BJ (cell line): Measurements from ENCODE around the gene LRRC1. TPM values are rescaled to one million over a fixed set of nuclear protein-coding genes. Genes with fewer than 3 reads are reported as not detected.

Experiments used
- CTCF ChIA-PET: fragments of 350-600 bp; formaldehyde crosslinking; extraction: SDS; loops from one replicate; lab custom pipeline; 2021; ENCODE audit warnings: antibody characterized with exemption, inconsistent platforms; lab: Yijun Ruan, JAX
- POLR2A ChIA-PET: fragments of 300-600 bp; sonication (Branson Sonifier 250); formaldehyde crosslinking; extraction: SDS; loops from one replicate; lab custom pipeline; 2021; ENCODE audit warnings: antibody characterized with exemption; lab: Charles Lee
- DNase-seq: peaks from one replicate; pipeline ENCODE4 v3.0.0-alpha.2; 2011; ENCODE audit warnings: low read depth
- H3K27me3 ChIP-seq: 2 replicates; pipeline ENCODE4 v1.6.0; 2011; ENCODE audit warnings: low read length; ENCODE audit not compliant: control insufficient read depth, insufficient read depth
- H3K36me3 ChIP-seq: 2 replicates; pipeline ENCODE4 v1.5.1; 2011; ENCODE audit warnings: low read length; ENCODE audit not compliant: control insufficient read depth, insufficient read depth
- H3K4me3 ChIP-seq: 2 replicates; pipeline ENCODE4 v1.5.1; 2011; ENCODE audit warnings: low read depth, mild to moderate bottlenecking, control low read depth, low read length
- polyA plus RNA-seq: library from polyadenylated mRNA; depleted of rRNA; stranded (reverse); fragments of >200 nt; gene quantifications from 2 replicates; pipeline ENCODE4 v1.2.3, GENCODE V29; 2011
- TF ChIP-seq, protein P1 (sequence below): IDR thresholded peaks from 2 replicates; pipeline ENCODE4 v1.5.1; 2011; ENCODE audit warnings: low read depth, mild to moderate bottlenecking, control low read depth, inconsistent platforms, low read length, moderate library complexity; ENCODE audit not compliant: insufficient read depth

Gene LRRC1
- polyA plus RNA-seq, 1 experiment = 4.3 TPM

DNA sequence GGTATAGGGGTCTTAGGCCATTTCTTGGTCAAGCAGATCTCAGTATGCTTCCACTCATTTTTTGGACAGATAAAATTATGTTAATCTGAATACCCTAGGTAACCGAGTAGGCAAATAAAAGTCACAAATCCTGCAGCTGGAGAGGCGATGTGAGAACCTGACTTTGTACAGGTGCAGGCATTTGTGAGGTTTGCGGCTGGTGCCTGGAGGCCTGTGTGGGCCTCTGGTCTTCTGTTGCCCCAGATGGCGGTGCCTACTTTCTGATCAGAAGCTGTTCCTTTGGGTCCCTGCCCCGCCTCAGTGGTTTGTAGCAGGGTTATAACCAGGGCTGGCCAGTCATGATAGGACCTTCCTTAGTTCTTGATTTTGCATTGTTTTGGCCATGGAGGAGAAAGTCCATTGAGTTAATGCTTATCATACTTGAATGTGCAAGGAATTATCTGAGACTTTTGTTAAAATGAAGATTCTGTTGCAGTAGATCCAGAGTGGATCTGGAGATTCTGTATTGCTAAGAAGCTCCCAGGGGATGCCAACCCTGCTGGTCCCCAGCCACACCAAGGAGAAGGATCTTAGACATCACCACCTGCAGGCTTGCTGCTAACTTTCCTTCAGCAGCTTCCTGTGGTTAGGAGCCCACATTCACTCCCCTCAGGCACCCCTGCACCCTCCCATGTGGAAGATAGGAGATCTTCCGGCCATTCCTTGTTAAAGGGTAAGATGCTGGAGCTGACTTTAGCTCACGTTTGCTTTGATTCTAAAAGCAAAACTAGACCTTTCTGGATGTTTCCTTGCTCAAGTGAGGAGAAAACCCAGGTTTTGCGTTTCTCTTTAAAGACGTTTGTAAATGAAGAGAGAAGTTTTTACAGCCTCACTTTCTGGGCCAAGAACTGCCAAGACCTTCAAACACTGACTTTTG, 50.7 kb downstream of the LRRC1 start:
- ChIA-PET POLR2A (no interaction called here), CTCF (interaction anchor here (1.8 kb wide), 1 partner anchor 9 kb away, joined by 5 read pairs; no protein-coding TSS in a partner anchor)
- Histone ChIP-seq H3K4me3 (no peak overlapping the region), H3K27me3 (no peaks in the 10 kb centered on the region), H3K36me3 (no peaks in the 10 kb centered on the region)
- TF ChIP-seq, protein P1, sequence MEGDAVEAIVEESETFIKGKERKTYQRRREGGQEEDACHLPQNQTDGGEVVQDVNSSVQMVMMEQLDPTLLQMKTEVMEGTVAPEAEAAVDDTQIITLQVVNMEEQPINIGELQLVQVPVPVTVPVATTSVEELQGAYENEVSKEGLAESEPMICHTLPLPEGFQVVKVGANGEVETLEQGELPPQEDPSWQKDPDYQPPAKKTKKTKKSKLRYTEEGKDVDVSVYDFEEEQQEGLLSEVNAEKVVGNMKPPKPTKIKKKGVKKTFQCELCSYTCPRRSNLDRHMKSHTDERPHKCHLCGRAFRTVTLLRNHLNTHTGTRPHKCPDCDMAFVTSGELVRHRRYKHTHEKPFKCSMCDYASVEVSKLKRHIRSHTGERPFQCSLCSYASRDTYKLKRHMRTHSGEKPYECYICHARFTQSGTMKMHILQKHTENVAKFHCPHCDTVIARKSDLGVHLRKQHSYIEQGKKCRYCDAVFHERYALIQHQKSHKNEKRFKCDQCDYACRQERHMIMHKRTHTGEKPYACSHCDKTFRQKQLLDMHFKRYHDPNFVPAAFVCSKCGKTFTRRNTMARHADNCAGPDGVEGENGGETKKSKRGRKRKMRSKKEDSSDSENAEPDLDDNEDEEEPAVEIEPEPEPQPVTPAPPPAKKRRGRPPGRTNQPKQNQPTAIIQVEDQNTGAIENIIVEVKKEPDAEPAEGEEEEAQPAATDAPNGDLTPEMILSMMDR = no peak
- no peak for DNase-seq

GRCh38 chr6:53846250-53846649, 51.4 kb downstream of the LRRC1 start:
- CTCF ChIA-PET = interaction anchor here (1.8 kb wide), 1 partner anchor 10 kb away, joined by 5 read pairs; no protein-coding TSS in a partner anchor
- H3K36me3 ChIP-seq = no peaks in the 10 kb centered on the region

GRCh38 chr6:53847796-53848314, 53.0 kb downstream of the LRRC1 start:
- H3K36me3 ChIP-seq = no peaks in the 10 kb centered on the region
- ChIA-PET POLR2A (no interaction called here), CTCF (interaction anchor here (1.6 kb wide), 1 partner anchor 109 kb away, joined by 4 read pairs; no protein-coding TSS in a partner anchor)
- no peak overlapping the region for H3K4me3 ChIP-seq
- DNase-seq = no peak
- TF ChIP-seq, protein P1 = no peak
- H3K27me3 ChIP-seq = no peaks in the 10 kb centered on the region; the same call in 1 of the 2 replicates

More at GRCh38 chr6:53846250-53846649, 51.4 kb downstream of the LRRC1 start:
- no peak overlapping the region for H3K4me3 ChIP-seq
- POLR2A ChIA-PET = no interaction called here
- TF ChIP-seq, protein P1 = no peak
- DNase-seq = no peak
- no peaks in the 10 kb centered on the region; the same call in 1 of the 2 replicates for H3K27me3 ChIP-seq

DNA sequence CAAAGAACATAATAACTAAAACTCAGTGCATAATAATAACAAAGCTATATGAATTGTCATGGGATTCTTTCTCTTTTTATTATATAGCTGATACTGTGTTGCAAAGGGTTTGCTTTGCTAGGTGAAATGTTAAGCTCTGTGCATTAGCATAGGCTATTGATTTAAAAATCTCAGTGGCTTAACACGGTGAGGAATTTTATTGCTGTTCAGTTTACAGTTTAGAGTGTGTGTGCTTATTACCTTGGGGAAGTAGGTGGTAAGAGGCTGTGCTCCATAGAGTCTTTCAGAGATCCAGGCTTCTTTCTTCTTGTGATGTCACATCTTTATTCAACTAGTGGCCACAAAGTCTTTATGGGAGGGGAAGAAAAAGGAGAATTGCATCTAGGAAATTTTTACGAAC, 55.7 kb downstream of the LRRC1 start:
- Histone ChIP-seq H3K27me3 (no peaks in the 10 kb centered on the region; the same call in 1 of the 2 replicates), H3K4me3 (no peak overlapping the region), H3K36me3 (no peaks in the 10 kb centered on the region)
- TF ChIP-seq, protein P1 = no peak
- CTCF ChIA-PET = interaction anchor here (0.7 to 1.7 kb wide), 2 partner anchors 10 to 17 kb away, joined by 3 to 5 read pairs; no protein-coding TSS in a partner anchor
- DNase-seq = no peak
- POLR2A ChIA-PET = no interaction called here

DNA sequence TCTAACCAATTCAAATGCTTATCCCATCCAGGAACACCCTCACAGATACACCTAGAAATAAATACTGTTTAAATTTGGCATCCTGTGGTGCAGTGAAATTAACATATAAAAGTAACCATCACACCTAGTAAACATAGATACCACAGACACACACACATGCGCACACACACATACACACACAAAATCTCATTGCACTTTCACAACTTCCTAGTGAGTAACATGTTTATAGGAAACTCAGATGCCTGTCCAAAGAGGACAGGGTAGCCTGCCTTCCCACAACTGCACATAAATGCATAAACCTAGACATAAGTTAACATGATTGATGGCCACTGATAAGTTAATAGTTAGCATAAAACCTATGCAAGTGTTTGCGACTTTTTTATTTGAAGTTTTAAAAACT, 56.8 kb downstream of the LRRC1 start:
- ChIA-PET CTCF (no interaction called here), POLR2A (no interaction called here)
- H3K27me3 ChIP-seq = no peaks in the 10 kb centered on the region; the same call in 1 of the 2 replicates
- TF ChIP-seq, protein P1 = no peak
- H3K36me3 ChIP-seq = no peaks in the 10 kb centered on the region
- no peak for DNase-seq
- H3K4me3 ChIP-seq = no peak overlapping the region
